Stimulated activated CD4-positive, alpha-beta T cell treated with anti-CD3 and anti-CD28 coated beads, Interleukin-15, amount 100 ng/mL, for 1 hour (primary cell): ENCODE measurements around the gene HSD17B10.
A peak's percentile ranks its signal among the peaks of the same experiment; 100 is the strongest.
"Not testable (repeated sequence)": the region's sequence is repeated elsewhere in the genome, so short reads cannot be mapped to it uniquely, and the experiment has no call there.

ENCODE experiments used
- DNase-seq, 2 donors: peaks; one replicate each; pipeline ENCODE4 v3.0.0-alpha.2; 2020; ENCODE audit warnings: low read depth in 1 of 2, low spot score in 1 of 2

The HSD17B10 gene

DNA sequence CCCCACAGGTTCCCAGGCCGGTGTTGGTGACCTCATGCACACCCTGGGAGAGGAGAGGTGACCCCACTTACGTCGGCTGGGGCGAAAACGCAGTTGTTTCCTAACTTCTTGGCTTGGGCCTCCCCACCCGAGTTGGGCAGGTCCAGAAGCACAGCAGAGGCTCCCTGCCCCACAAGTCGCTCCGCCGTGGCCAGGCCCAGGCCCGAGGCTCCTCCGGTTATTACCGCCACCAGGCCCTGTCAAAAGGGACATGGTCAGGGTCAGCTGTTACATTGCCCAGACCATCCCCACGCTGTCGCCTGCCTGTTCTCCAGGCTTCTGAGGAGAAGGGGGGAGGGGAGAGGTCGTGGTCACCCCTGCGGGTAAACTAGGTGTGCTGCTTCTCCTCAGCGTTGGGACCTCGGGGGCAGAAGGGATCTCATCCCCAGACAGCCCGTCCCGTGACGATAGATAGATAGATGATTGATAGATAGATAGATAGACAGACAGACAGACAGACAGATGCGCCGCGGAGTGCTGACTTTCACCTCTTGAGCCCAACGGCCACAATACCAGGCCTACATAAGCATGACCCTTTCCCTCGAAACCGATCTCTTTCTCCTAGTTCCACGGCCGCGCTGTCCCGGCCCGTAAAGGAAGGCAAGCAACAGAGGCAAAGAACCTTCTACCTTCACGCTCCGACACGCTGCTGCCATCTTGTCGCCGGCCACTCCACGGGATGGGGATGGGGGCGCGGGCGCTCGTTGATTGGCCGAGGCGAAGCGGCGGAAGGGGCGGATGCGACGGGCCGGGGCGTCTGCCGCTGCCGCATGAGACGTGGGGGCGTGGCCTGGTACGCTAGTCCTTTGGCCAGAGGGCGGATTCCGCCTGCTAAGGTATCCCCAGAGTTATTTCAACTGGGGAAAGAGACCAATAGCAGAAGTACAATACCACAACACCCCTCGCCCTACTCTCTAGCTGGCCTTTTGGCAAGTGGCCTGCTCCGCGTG lies at the start of gene HSD17B10:
Gene HSD17B10 (minus strand): TSS at position 720 of the 989 bp plus-strand sequence. CDS start 25 bp downstream, at position 695.
- DNase-seq: peak; percentile 63 to 74

DNA sequence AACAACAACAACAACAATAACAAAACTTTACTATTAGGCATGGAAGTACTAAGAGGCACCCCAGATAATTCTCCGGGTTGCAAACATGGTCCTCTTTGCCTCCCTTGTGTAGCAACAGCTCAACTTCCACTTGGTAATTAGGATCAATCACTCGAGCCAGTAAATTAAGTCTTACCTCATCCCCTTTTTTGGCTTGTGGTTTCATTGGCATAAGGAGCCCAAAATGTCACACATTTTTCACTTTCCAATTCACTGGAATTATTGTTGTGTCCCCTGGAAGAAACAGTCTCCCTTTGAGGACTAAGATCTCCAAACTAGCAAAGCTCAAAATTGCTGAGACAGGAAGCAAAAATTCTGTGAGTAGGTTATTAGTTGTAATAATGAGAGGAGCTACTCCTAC lies 49.2 kb upstream of the HSD17B10 start:
- no peak for DNase-seq

DNA sequence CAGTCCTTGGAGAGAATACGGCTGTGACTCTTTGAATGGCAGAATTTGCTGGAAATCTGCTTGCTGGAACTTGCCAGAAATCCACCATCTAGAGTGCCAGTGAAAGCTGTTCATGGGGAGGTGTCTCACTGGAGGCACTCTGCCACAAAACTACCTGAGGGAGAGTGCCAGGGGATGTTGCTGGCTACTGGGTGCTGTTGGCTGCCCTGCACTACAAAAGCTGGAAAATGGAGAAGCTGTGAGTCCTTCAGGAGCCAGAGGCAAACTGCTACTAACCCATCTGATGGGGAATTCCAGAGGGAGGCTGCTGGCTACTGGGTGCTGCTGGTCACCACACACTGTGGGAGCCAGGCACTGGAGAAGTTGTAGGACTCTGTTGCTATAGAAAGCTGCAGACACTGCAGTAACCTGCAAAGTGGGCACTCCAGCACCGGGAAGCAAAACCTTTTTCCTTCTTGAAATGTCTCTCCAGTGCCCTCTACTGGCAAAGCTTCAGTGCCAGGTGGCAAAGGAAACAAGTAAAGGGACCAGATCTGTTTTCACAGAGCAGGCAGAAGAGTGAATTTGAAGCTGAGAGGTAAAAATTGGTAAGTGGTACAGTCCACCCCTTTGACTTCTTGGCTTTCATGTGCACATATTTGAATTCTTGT lies 47.8 kb upstream of the HSD17B10 start:
- DNase-seq: no peak

GRCh38 chrX:53481093-53481492 lies 46.9 kb upstream of the HSD17B10 start:
- no peak for DNase-seq

GRCh38 chrX:53479301-53479700 lies 45.1 kb upstream of the HSD17B10 start:
- no peak for DNase-seq

GRCh38 chrX:53476371-53476770 lies 42.2 kb upstream of the HSD17B10 start:
- DNase-seq: no peak

GRCh38 chrX:53474707-53475106 lies 40.5 kb upstream of the HSD17B10 start:
- no peak for DNase-seq

GRCh38 chrX:53471346-53471745 lies 37.2 kb upstream of the HSD17B10 start:
- no peak for DNase-seq

DNA sequence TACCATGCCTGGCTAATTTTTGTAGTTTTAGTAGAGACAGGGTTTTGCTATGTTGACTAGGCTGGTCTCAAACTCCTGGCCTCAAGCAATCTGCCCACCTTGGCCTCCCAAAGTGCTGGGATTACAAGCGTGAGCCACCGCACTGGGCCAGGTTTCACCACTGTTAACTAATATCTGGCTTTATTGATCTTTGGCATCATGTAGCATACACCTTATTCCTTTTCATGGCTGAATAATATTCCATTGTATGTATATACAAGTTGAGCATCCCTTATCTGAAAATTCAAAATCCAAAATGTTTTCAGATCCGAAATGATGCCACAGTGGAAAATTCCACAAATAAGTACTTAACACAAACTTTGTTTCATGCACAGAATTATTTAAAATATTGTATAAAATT lies 34.5 kb upstream of the HSD17B10 start:
- DNase-seq: not testable (repeated sequence)

DNA sequence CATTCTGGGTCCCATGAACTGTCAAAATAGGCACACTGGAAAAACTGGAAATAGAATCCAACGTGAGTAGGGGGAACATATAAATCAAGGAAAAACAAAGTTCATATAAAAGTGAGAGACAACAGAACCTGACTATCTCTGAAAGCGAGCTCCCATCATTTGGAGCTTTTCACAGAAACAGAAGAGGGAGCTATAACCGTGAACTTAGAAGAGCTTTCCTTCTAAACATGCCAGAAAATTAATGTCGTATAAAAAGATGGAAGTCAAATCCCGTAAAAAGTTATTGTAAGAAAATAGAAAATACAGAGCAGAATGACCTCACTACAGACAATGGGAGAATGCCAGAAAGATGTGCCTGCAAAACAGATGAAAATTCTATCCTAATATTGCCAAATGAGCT lies 23.9 kb upstream of the HSD17B10 start:
- DNase-seq: no peak

GRCh38 chrX:53456254-53456653 lies 22.1 kb upstream of the HSD17B10 start:
- no peak for DNase-seq

DNA sequence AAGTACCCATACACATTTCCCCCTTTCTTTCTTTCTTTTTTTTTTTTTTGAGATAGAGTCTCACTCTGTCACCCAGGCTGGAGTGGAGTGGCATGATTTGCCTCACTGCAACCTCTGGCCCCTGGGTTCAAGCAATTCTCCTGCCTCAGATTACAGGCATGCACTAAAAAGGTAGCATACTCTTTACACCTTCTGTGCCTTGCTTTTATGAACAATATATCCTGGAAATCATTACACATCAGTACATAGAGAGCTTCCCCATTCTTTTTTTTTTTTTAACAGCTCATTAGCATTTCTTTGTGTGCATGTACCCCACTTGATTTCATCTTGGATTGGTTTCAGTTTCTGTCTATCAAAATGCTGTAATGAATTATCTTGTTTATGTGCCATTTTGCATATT lies 18.6 kb upstream of the HSD17B10 start:
- DNase-seq: no peak

DNA sequence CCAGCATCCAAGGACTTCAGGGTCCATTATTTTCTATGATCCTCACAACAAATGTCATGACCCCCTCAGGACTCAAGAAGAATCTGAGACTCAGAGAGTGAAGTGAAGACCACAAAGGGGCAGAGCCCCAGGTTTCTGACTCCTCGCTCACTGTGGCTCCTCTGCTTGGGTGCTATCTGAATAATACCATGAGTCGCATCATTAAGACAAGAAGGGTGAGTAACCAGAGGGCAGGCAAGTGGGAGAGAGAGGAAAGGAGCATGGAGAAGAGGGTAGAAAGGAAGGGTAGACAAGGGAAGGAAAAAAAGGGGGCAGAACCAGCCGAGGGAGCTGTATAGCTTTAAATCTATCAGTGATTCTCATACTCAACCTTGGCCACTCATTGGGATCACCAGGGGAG lies 15.5 kb upstream of the HSD17B10 start:
- no peak for DNase-seq

- no peak for DNase-seq
Observed at GRCh38 chrX:53447441-53447840, 13.3 kb upstream of the HSD17B10 start.

DNA sequence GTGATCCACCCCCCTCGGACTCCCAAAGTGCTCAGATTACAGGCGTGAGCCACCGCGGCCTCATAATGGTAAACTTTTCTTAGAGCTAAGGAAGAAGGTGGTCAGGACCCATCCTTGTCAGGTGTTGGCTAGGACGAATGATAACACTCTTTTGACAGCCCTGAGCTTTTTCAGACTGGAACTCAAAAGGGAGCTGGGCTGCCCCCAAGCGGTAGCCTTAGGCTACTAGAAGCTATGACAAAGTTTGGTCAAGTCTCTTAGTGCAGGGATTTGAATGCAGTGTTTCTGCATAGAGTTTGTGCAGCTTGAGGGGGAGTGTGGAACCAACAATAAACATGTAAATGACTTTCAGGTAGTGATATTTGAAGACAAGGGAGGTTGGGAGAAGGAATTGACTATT lies 11.8 kb upstream of the HSD17B10 start:
- DNase-seq: peak in 1 of 2 donors; percentile 19

GRCh38 chrX:53442322-53442631 lies 8.1 kb upstream of the HSD17B10 start:
- no peak for DNase-seq

- DNase-seq: peak; percentile 57 to 58
Observed at GRCh38 chrX:53441531-53442321, 7.6 kb upstream of the HSD17B10 start.

DNA sequence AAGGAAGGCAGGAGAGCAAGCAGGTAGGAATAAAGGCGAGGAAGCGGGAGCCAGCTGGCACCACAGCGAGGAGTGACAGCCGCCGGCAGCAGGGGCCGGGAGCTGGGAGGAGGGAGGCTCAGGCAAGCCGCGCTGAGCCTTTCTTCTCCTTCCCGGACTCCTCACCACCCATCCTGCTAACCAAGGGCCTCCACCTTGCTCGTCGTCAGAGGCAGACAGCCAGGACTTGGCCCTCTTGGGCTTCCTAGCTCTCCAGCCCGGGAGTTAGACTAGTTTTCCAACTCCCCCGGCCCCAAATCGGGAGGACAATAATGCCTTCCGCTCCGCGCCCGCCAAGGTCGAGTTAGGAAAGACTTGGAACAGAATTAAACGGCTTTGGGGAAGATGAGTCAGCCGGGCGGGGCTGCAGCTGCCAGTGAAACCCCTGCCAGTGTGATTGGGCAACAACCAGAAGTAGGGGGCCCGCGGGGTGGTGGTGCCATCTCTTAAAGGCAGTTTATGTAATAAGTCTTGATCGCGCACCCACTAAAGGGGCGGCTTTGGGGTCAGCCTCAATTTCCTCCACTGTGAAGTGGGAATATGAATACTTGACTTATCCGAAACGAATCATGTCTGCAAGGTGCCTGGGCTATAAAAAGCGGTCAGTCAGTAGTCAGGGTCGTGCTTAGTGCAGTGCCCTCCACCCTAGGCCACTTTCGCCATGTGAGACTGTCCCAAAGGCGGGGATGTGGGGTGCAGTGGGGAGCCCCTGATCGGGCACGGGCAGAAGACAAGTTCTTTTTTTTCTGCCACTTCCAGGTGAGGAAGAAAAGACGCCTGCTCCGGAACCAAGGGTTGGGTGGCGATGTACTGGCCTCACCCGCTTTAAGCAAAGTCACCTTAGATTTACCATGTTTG lies 6.7 kb upstream of the HSD17B10 start:
- DNase-seq: peak in 1 of 2 donors; percentile 1

DNA sequence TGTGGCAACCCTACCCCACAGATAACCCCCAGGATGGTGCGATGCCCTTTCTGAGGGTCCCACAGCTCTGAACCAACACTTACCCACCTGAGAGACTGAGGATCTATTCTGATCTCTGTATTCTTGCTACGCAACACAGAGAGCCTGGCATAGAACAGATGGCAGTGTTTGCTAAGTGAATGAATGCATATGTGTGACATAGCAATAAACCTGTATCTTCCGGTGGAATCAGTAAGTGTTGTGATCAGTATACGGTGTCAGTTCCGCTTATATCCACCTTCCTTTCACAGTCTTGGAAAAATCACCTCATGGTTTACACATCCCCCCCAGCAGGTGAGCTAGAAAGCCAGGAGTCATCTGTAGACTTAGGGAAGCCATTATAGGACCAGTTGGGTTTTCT lies 5.9 kb upstream of the HSD17B10 start:
- no peak for DNase-seq

- no peak for DNase-seq
Observed at GRCh38 chrX:53438832-53439230, 4.7 kb upstream of the HSD17B10 start.
